H1 (cell line): ENCODE measurements around the gene SERGEF. TPM values are rescaled to one million over a fixed set of nuclear protein-coding genes. Genes with fewer than 3 reads are reported as not detected.

ENCODE experiments used
- CTCF ChIA-PET: fragments of 300-600 bp; sonication (Branson Sonifier 250); formaldehyde crosslinking; loops from one replicate; lab custom pipeline; 2021; ENCODE audit not compliant: partially characterized antibody; lab: Charles Lee
- POLR2A ChIA-PET: fragments of 300-600 bp; sonication (Branson Sonifier 250); formaldehyde crosslinking; loops from one replicate; lab custom pipeline; 2021; ENCODE audit warnings: inconsistent platforms; ENCODE audit not compliant: partially characterized antibody; lab: Charles Lee
- DNase-seq, 2 experiments: peaks; one replicate each; pipeline versions ENCODE4 v3.0.0 to v3.0.0-alpha.2; 2010 to 2022; ENCODE audit warnings: low spot score in 2 of 2, low read depth in 1 of 2, mixed read lengths in 1 of 2
- FAIRE-seq: peaks from 2 replicates; lab custom pipeline; 2011; peaks lifted over from hg19 to GRCh38; lab: Jason Lieb, UNC
- H2AFZ ChIP-seq: 2 replicates; pipeline ENCODE4 v1.8.1; 2012; ENCODE audit warnings: low read length, inconsistent platforms
- H2AK5ac ChIP-seq: 2 replicates; pipeline ENCODE4 v1.6.1; 2013; ENCODE audit warnings: low read depth, low read length
- H2BK120ac ChIP-seq: replicated peaks from 2 replicates; pipeline ENCODE3; 2013; ENCODE audit warnings: low read depth, low read length, inconsistent platforms
- H2BK12ac ChIP-seq: 2 replicates; pipeline ENCODE4 v1.6.1; 2013; ENCODE audit warnings: low read depth, low read length
- H2BK15ac ChIP-seq: 2 replicates; pipeline ENCODE4 v1.6.1; 2013; ENCODE audit warnings: low read length
- H2BK20ac ChIP-seq: 2 replicates; pipeline ENCODE4 v1.6.1; 2013; ENCODE audit warnings: low read length
- H2BK5ac ChIP-seq: 2 replicates; pipeline ENCODE4 v1.6.1; 2013; ENCODE audit warnings: low read depth, low read length
- H3K14ac ChIP-seq: 2 replicates; pipeline ENCODE4 v1.6.1; 2013; ENCODE audit warnings: inconsistent platforms; ENCODE audit not compliant: insufficient read length
- H3K18ac ChIP-seq: 2 replicates; pipeline ENCODE4 v1.6.1; 2013; ENCODE audit warnings: low read length; ENCODE audit errors: extremely low read depth
- H3K23ac ChIP-seq: 2 replicates; pipeline ENCODE4 v1.6.1; 2013; ENCODE audit warnings: inconsistent platforms; ENCODE audit not compliant: insufficient read length
- H3K23me2 ChIP-seq: 2 replicates; pipeline ENCODE4 v1.6.1; 2013; ENCODE audit warnings: low read depth, low read length
- H3K27ac ChIP-seq: 2 replicates; pipeline ENCODE4 v1.6.1; 2011; ENCODE audit warnings: low read depth, low read length, inconsistent platforms
- H3K27me3 ChIP-seq, 4 experiments: replicated peaks in 1 of 4; 1 replicate in 1 of 4; 2 replicates in 3 of 4; pipeline versions ENCODE4 v1.6.1 to v1.8.1; 2011 to 2013; ENCODE audit warnings: low read length in 3 of 4, mild to moderate bottlenecking in 3 of 4, inconsistent platforms in 2 of 4, mixed read lengths in 2 of 4, moderate library complexity in 1 of 4; ENCODE audit not compliant: control insufficient read depth in 3 of 4, insufficient read depth in 3 of 4; ENCODE audit errors: extremely low read depth in 1 of 4
- H3K36me3 ChIP-seq, 4 experiments: 2 replicates each; pipeline versions ENCODE4 v1.6.1 to v1.8.1; 2011 to 2013; ENCODE audit warnings: mild to moderate bottlenecking in 4 of 4, low read length in 3 of 4, moderate library complexity in 2 of 4, control low read depth in 1 of 4, inconsistent platforms in 1 of 4; ENCODE audit not compliant: insufficient read depth in 4 of 4, control insufficient read depth in 2 of 4
- H3K4ac ChIP-seq: replicated peaks from 2 replicates; pipeline ENCODE3; 2013; ENCODE audit warnings: low read length, low read depth, mixed read lengths, inconsistent platforms; ENCODE audit not compliant: insufficient read length
- H3K4me1 ChIP-seq, 4 experiments: replicated peaks in 1 of 4; 1 replicate in 1 of 4; 2 replicates in 3 of 4; pipeline versions ENCODE4 v1.6.1 to v1.8.1; 2011 to 2013; ENCODE audit warnings: low read length in 3 of 4, inconsistent platforms in 2 of 4, mixed read lengths in 1 of 4; ENCODE audit not compliant: insufficient read depth in 4 of 4, control insufficient read depth in 3 of 4
- H3K4me2 ChIP-seq, 2 experiments: 2 replicates each; pipeline versions ENCODE4 v1.6.1 to v1.8.1; 2011 to 2013; ENCODE audit warnings: low read depth in 2 of 2, low read length in 2 of 2, control low read depth in 1 of 2, inconsistent platforms in 1 of 2, mild to moderate bottlenecking in 1 of 2; ENCODE audit not compliant: insufficient read depth in 1 of 2
- H3K4me3 ChIP-seq, 4 experiments: fragments of 200-600, 300-600 bp in 1 of 4; sonication (generic), shearing (Covaris generic), sonication (Bioruptor Twin) in 1 of 4; 2 replicates each; pipeline versions ENCODE4 v1.5.1 to v1.8.1; 2011 to 2016; ENCODE audit warnings: low read length in 4 of 4, low read depth in 3 of 4, control low read depth in 2 of 4, inconsistent platforms in 2 of 4, mild to moderate bottlenecking in 2 of 4, mixed read lengths in 1 of 4, moderate library complexity in 1 of 4; ENCODE audit not compliant: insufficient read depth in 2 of 4; ENCODE audit errors: extremely low read depth in 1 of 4
- H3K56ac ChIP-seq: replicated peaks from 2 replicates; pipeline ENCODE3; 2013; ENCODE audit warnings: low read depth, mild to moderate bottlenecking, mixed read lengths, low read length, inconsistent platforms; ENCODE audit not compliant: insufficient read length
- H3K79me1 ChIP-seq: 2 replicates; pipeline ENCODE4 v1.6.1; 2013; ENCODE audit warnings: low read depth, low read length, control low read depth
- H3K79me2 ChIP-seq, 2 experiments: 2 replicates each; pipeline versions ENCODE4 v1.6.1 to v1.8.1; 2012 to 2013; ENCODE audit warnings: low read length in 2 of 2, mild to moderate bottlenecking in 2 of 2, inconsistent platforms in 1 of 2; ENCODE audit not compliant: insufficient read depth in 2 of 2, control insufficient read depth in 1 of 2
- H3K9ac ChIP-seq, 4 experiments: replicated peaks in 1 of 4; 1 replicate in 1 of 4; 2 replicates in 3 of 4; pipeline versions ENCODE4 v1.6.1 to v1.8.1; 2011 to 2013; ENCODE audit warnings: low read depth in 3 of 4, low read length in 3 of 4, control low read depth in 2 of 4, mild to moderate bottlenecking in 2 of 4, moderate library complexity in 2 of 4, inconsistent platforms in 1 of 4; ENCODE audit errors: extremely low read depth in 1 of 4
- H3K9me3 ChIP-seq, 2 experiments: 2 replicates each; pipeline versions ENCODE4 v1.6.1 to v1.8.1; 2012 to 2013; ENCODE audit warnings: mild to moderate bottlenecking in 2 of 2, moderate library complexity in 2 of 2, control low read depth in 1 of 2, inconsistent platforms in 1 of 2, low read depth in 1 of 2, low read length in 1 of 2, mixed read lengths in 1 of 2; ENCODE audit not compliant: insufficient read depth in 2 of 2
- H4K20me1 ChIP-seq, 2 experiments: replicated peaks in 1 of 2; 2 replicates each; pipeline versions ENCODE3 to v1.8.1; 2011 to 2013; ENCODE audit warnings: inconsistent platforms in 2 of 2, low read length in 2 of 2, mild to moderate bottlenecking in 1 of 2; ENCODE audit not compliant: insufficient read depth in 2 of 2, control insufficient read depth in 1 of 2
- H4K5ac ChIP-seq: 2 replicates; pipeline ENCODE4 v1.6.1; 2013; ENCODE audit warnings: low read length, low read depth, mixed read lengths, inconsistent platforms; ENCODE audit not compliant: insufficient read length
- H4K8ac ChIP-seq: 2 replicates; pipeline ENCODE4 v1.8.0; 2013; ENCODE audit warnings: mild to moderate bottlenecking, moderate library complexity, low read length, inconsistent platforms; ENCODE audit not compliant: insufficient read depth; ENCODE audit errors: extremely low read depth
- H4K91ac ChIP-seq: replicated peaks from 2 replicates; pipeline ENCODE3; 2013; ENCODE audit warnings: low read length, mixed read lengths, inconsistent platforms; ENCODE audit not compliant: insufficient read length
- BACH1 ChIP-seq: IDR thresholded peaks from 2 replicates; pipeline ENCODE4 v1.6.1; 2012; ENCODE audit warnings: low read length, improper control_type of control experiment
- CBX8 ChIP-seq: fragments of 300-800, 300-1000 bp; sonication (generic); IDR thresholded peaks from 2 replicates; pipeline ENCODE4 v1.7.1; 2016; ENCODE audit warnings: low read depth, low read length, borderline replicate concordance
- CEBPB ChIP-seq: IDR thresholded peaks from 2 replicates; pipeline ENCODE4 v1.6.1; 2012; ENCODE audit warnings: low read depth, low read length
- CHD1 ChIP-seq: IDR thresholded peaks from 2 replicates; pipeline ENCODE4 v1.6.1; 2012; ENCODE audit warnings: low read depth, low read length, improper control_type of control experiment
- EP300 ChIP-seq, 2 experiments: IDR thresholded peaks; 1 replicate in 1 of 2; 2 replicates in 1 of 2; pipeline ENCODE4 v1.6.1; 2011 to 2012; ENCODE audit warnings: low read depth in 2 of 2, low read length in 2 of 2, mild to moderate bottlenecking in 2 of 2, borderline replicate concordance in 1 of 2, inconsistent platforms in 1 of 2, moderate library complexity in 1 of 2
- EZH2 ChIP-seq: fragments of 200-600 bp; sonication (generic); IDR thresholded peaks from 2 replicates; pipeline ENCODE4 v1.7.1; 2012; ENCODE audit warnings: low read depth, mild to moderate bottlenecking, moderate library complexity, low read length, inconsistent platforms; ENCODE audit not compliant: severe bottlenecking
- GABPA ChIP-seq: IDR thresholded peaks from 2 replicates; pipeline ENCODE4 v1.6.1; 2011; ENCODE audit warnings: mild to moderate bottlenecking, low read length, moderate library complexity, borderline replicate concordance; ENCODE audit not compliant: insufficient read depth
- MAFK ChIP-seq: IDR thresholded peaks from 2 replicates; pipeline ENCODE4 v1.6.1; 2012; ENCODE audit warnings: low read depth, mild to moderate bottlenecking, improper control_type of control experiment, low read length
- NRF1 ChIP-seq: IDR thresholded peaks from 2 replicates; pipeline ENCODE4 v1.6.1; 2011; ENCODE audit warnings: mild to moderate bottlenecking, low read depth, low read length, improper control_type of control experiment
- RAD21 ChIP-seq, 2 experiments: IDR thresholded peaks in 1 of 2; conservative IDR thresholded peaks in 1 of 2; 2 replicates each; pipeline ENCODE4 v1.6.1; 2011; ENCODE audit warnings: low read depth in 2 of 2, low read length in 2 of 2, improper control_type of control experiment in 1 of 2, inconsistent platforms in 1 of 2, mild to moderate bottlenecking in 1 of 2, moderate library complexity in 1 of 2
- RNF2 ChIP-seq: fragments of 200-900, 300-1000 bp; sonication (generic); IDR thresholded peaks from 2 replicates; pipeline ENCODE4 v1.7.1; 2016; ENCODE audit warnings: borderline replicate concordance, low read depth, mild to moderate bottlenecking, antibody characterized with exemption, low read length; ENCODE audit not compliant: poor library complexity, severe bottlenecking; ENCODE audit errors: missing control alignments
- SUZ12 ChIP-seq: fragments of 200-600 bp; sonication (generic); IDR thresholded peaks from 2 replicates; pipeline ENCODE4 v1.6.1; 2012; ENCODE audit warnings: mild to moderate bottlenecking, inconsistent platforms, low read length, moderate library complexity, mixed read lengths
- TAF7 ChIP-seq: optimal IDR thresholded peaks from 2 replicates; pipeline ENCODE3; 2011; ENCODE audit warnings: low read depth, mild to moderate bottlenecking, inconsistent platforms, low read length, moderate library complexity, borderline replicate concordance
- TEAD4 ChIP-seq: IDR thresholded peaks from 2 replicates; pipeline ENCODE4 v1.6.1; 2012; ENCODE audit warnings: low read depth, low read length, inconsistent platforms, mixed read lengths
- WGBS, 2 experiments: shearing (Covaris generic) in 1 of 2; methylation state at CpG; one replicate each; pipeline versions ENCODE4 v1.1.6 to v1.1.7; 2013 to 2015; ENCODE audit warnings: low lambda C conversion rate in 2 of 2, mixed read lengths in 2 of 2, inconsistent platforms in 1 of 2, low coverage in 1 of 2, missing lambda C conversion rate in 1 of 2; ENCODE audit not compliant: insufficient replicate concordance in 2 of 2, insufficient coverage in 1 of 2, insufficient read length in 1 of 2; ENCODE audit errors: extremely low coverage in 1 of 2, missing lambda C conversion rate in 1 of 2; 5-methylcytosine and 5-hydroxymethylcytosine counted together
- polyA plus RNA-seq, 7 experiments: library from polyadenylated mRNA; depleted of rRNA in 3 of 7; stranded (reverse) in 5 of 7; unstranded in 2 of 7; fragments of >200 nt in 5 of 7; fragments of 200-250 nt in 2 of 7; gene quantifications; 1 replicate in 5 of 7; 2 replicates in 1 of 7; 4 replicates in 1 of 7; pipeline versions ENCODE4 v1.2.1 to v1.2.3, GENCODE V29; 2011 to 2013; ENCODE audit warnings: missing spikeins in 2 of 7, mixed read lengths in 2 of 7
- total RNA-seq: library from RNA; stranded (reverse); fragmentation: NEBNext Ultra II Directional; extraction: Animal tissue kit (Norgen Biotek cat#: 25700); gene quantifications from 2 replicates; pipeline ENCODE4 v1.2.1, GENCODE V29; 2021

SERGEF gene
- total and polyA plus RNA-seq, 2 of the 8 experiments (the other 6 are each of a cell fraction or from before 2014, with no cell fraction given) = 16.6 to 28.8 TPM

DNA sequence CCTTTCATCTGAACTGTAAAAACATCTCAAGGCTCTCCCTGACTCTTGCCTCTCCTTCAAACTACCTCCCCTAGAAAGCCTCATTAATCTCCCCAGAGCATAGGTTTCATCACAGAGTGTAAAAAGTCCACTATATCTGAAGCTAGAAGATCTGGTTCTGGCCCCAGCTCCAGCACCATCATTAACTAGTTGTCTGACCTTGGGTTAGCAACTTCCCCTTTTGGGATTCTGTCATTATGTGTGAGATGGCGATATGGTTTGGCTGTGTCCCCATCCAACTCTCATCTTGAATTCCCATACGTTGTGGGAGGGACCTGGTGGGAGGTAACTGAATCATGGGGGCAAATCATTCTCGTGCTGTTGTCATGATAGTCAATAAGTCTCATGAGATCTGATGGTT lies 181.0 kb downstream of the SERGEF start:
- ChIA-PET POLR2A (no interaction called here), CTCF (interaction anchor here (0.6 kb wide), 1 partner anchor 184 kb away, joined by 3 read pairs; no protein-coding TSS in a partner anchor)
- FAIRE-seq (no peak), DNase-seq (no peak)
- no peak overlapping the region for H2BK12ac ChIP-seq
- H4K91ac ChIP-seq = no peak overlapping the region
- no peaks in the 10 kb centered on the region for H3K4me1 ChIP-seq
- H3K23ac ChIP-seq = no peak overlapping the region
- no peak overlapping the region for H2BK15ac ChIP-seq
- H3K4ac ChIP-seq = no peak overlapping the region
- WGBS, 2 experiments = 91% methylated on average over 3 of the region's 3 CpGs; no CpG with 5 or more reads in 1 of the 2 experiments
- no peak overlapping the region for H4K5ac ChIP-seq
- H3K23me2 ChIP-seq = no peaks in the 10 kb centered on the region
- no peaks in the 10 kb centered on the region for H4K20me1 ChIP-seq
- no peak overlapping the region for H3K27ac ChIP-seq
- no peak overlapping the region for H2BK5ac ChIP-seq
- H3K4me2 ChIP-seq = no peak overlapping the region
- H2AK5ac ChIP-seq = no peak overlapping the region
- no peaks in the 10 kb centered on the region for H3K36me3 ChIP-seq
- H3K9ac ChIP-seq = no peak overlapping the region
- no peak overlapping the region for H2AFZ ChIP-seq
- no peak overlapping the region for H4K8ac ChIP-seq
- no peak overlapping the region for H3K14ac ChIP-seq
- no peak overlapping the region for H2BK120ac ChIP-seq
- no peak overlapping the region for H3K18ac ChIP-seq
- no peaks in the 10 kb centered on the region for H3K79me1 ChIP-seq
- H3K27me3 ChIP-seq = no peaks in the 10 kb centered on the region
- H3K9me3 ChIP-seq = no peaks in the 10 kb centered on the region
- no peak overlapping the region for H3K4me3 ChIP-seq
- H3K56ac ChIP-seq = no peak overlapping the region
- H2BK20ac ChIP-seq = no peak overlapping the region
- no peaks in the 10 kb centered on the region for H3K79me2 ChIP-seq
- no peak for TF ChIP-seq TAF7
- TF ChIP-seq SUZ12 = no peak
- no peak for TF ChIP-seq CHD1
- no peak for TF ChIP-seq RAD21 (IDR thresholded peaks at IDR 0.05 in 1 of 2, conservative IDR thresholded peaks at IDR 0.05 in 1 of 2; ENCODE audit: low read depth in 2 of 2, low read length in 2 of 2)
- TF ChIP-seq MAFK = no peak
- no peak for TF ChIP-seq CEBPB
- TF ChIP-seq CBX8 = no peak
- no peak for TF ChIP-seq GABPA
- no peak for TF ChIP-seq EZH2
- TF ChIP-seq BACH1 = no peak
- no peak for TF ChIP-seq NRF1
- TF ChIP-seq RNF2 = no peak
- no peak for TF ChIP-seq TEAD4
- TF ChIP-seq EP300 (IDR thresholded peaks at IDR 0.05; ENCODE audit: borderline replicate concordance in 1 of 2, low read depth in 2 of 2, low read length in 2 of 2) = no peak
